Epithelial cell of proximal tubule (primary cell): ENCODE results near the gene STAMBP. TPM values are rescaled to one million over a fixed set of nuclear protein-coding genes. Genes with fewer than 3 reads are reported as not detected.
A peak's percentile ranks its signal among the peaks of the same experiment; 100 is the strongest.

Source experiments
- DNase-seq: peaks from one replicate; pipeline ENCODE4 v3.0.0-alpha.2; 2011; ENCODE audit warnings: low read depth
- H3K4me3 ChIP-seq: 2 replicates; pipeline ENCODE4 v1.5.1; 2011; ENCODE audit warnings: low read depth, mild to moderate bottlenecking, low read length
- CTCF ChIP-seq: conservative IDR thresholded peaks from 2 replicates; pipeline ENCODE4 v1.5.1; 2012; ENCODE audit warnings: low read depth, mild to moderate bottlenecking, low read length
- total RNA-seq: library from RNA; depleted of rRNA; stranded (reverse); fragments of >200 nt; gene quantifications from 2 replicates; pipeline ENCODE4 v1.2.3, GENCODE V29; 2015

STAMBP gene
- total RNA-seq, 1 donor from 2014 or later = 37.5 TPM

GRCh38 chr2:73825408-73825807, 3.4 kb upstream of the STAMBP start:
- no peak for DNase-seq
- H3K4me3 ChIP-seq = no peak overlapping the region

GRCh38 chr2:73827018-73827417, 1.7 kb upstream of the STAMBP start:
- no peak overlapping the region for H3K4me3 ChIP-seq
- TF ChIP-seq CTCF = peak; percentile 52
- DNase-seq = no peak

More at GRCh38 chr2:73825408-73825807, 3.4 kb upstream of the STAMBP start:
- TF ChIP-seq CTCF = no peak

- no peak for DNase-seq
- TF ChIP-seq CTCF = no peak
- peak overlapping the region; percentile 86 for H3K4me3 ChIP-seq
Observed at GRCh38 chr2:73827660-73828388, 937 bp upstream of the STAMBP start.

- no peak for TF ChIP-seq CTCF
- no peak for DNase-seq
- H3K4me3 ChIP-seq = peak overlapping the region; percentile 86
Observed at GRCh38 chr2:73828389-73828817, 358 bp upstream of the STAMBP start.

GRCh38 chr2:73830871-73831401, 2.2 kb downstream of the STAMBP start:
- peak; percentile 66 for DNase-seq
- no peak for TF ChIP-seq CTCF
- H3K4me3 ChIP-seq = peak overlapping the region; percentile 13

GRCh38 chr2:73832930-73833329, 4.2 kb downstream of the STAMBP start:
- H3K4me3 ChIP-seq = no peak overlapping the region
- DNase-seq = no peak
- no peak for TF ChIP-seq CTCF
